ENCODE results near the gene GDPD3.

Gene GDPD3

GRCh38 chr16:30054959-30055553, 58.3 kb downstream of the GDPD3 start:
- peak; percentile 70 for DNase-seq (ENCODE audit: low spot score)

All from germinal center (tissue), 1 donor.